Smooth muscle cell (in vitro differentiated cells): ENCODE data around the gene ZNF614. TPM values are rescaled to one million over a fixed set of nuclear protein-coding genes. Genes with fewer than 3 reads are reported as not detected.

Experiments used
- DNase-seq: peaks from one replicate; lab custom pipeline; 2025; ENCODE audit not compliant: unreplicated experiment; lab: John Stamatoyannopoulos, UW
- H2AFZ ChIP-seq: fragments of 200-600 bp; sonication (generic); 2 replicates; pipeline ENCODE4 v1.6.0; 2016; ENCODE audit warnings: antibody characterized with exemption, low read depth, mild to moderate bottlenecking
- H3F3A ChIP-seq: fragments of 200-600 bp; sonication (generic); 2 replicates; pipeline ENCODE4 v1.6.0; 2017; ENCODE audit warnings: antibody characterized with exemption, low read depth
- H3K27ac ChIP-seq: fragments of 200-600 bp; sonication (generic); 2 replicates; pipeline ENCODE4 v1.5.1; 2016; ENCODE audit warnings: low read depth, mild to moderate bottlenecking
- H3K27me3 ChIP-seq: fragments of 200-600 bp; sonication (generic); 2 replicates; pipeline ENCODE4 v1.6.1; 2016; ENCODE audit warnings: low read depth, mild to moderate bottlenecking
- H3K36me3 ChIP-seq: fragments of 200-600 bp; sonication (generic); 2 replicates; pipeline ENCODE4 v1.5.1; 2016; ENCODE audit warnings: low read depth
- H3K4me1 ChIP-seq: fragments of 200-600 bp; sonication (generic); 2 replicates; pipeline ENCODE4 v1.5.1; 2016; ENCODE audit warnings: low read depth
- H3K4me2 ChIP-seq: fragments of 200-600 bp; sonication (generic); 2 replicates; pipeline ENCODE4 v1.6.0; 2016; ENCODE audit warnings: mild to moderate bottlenecking
- H3K4me3 ChIP-seq: fragments of 200-600 bp; sonication (generic); 2 replicates; pipeline ENCODE4 v1.5.1; 2016; ENCODE audit warnings: mild to moderate bottlenecking
- H3K79me2 ChIP-seq: fragments of 200-600 bp; sonication (generic); 2 replicates; pipeline ENCODE4 v1.6.0; 2016; ENCODE audit warnings: low read depth, mild to moderate bottlenecking
- H3K9ac ChIP-seq: fragments of 200-600 bp; sonication (generic); 2 replicates; pipeline ENCODE4 v1.6.0; 2016; ENCODE audit warnings: low read depth
- H3K9me3 ChIP-seq: fragments of 200-600 bp; sonication (generic); replicated peaks from 2 replicates; pipeline ENCODE4 v1.5.1; 2016; ENCODE audit warnings: low read depth
- H4K20me1 ChIP-seq: fragments of 200-600 bp; sonication (generic); 2 replicates; pipeline ENCODE4 v1.6.0; 2016; ENCODE audit warnings: low read depth
- WGBS: methylation state at CpG from one replicate; pipeline ENCODE4 v1.1.7; 2016; ENCODE audit warnings: low lambda C conversion rate; 5-methylcytosine and 5-hydroxymethylcytosine counted together
- polyA plus RNA-seq: library from polyadenylated mRNA; unstranded; fragments of >200 nt; fragmentation: Nextera tagmentation; extraction: Ambion mirVana; gene quantifications from 2 replicates; pipeline ENCODE4 v1.2.1, GENCODE V29; 2016
- total RNA-seq: library from RNA; depleted of rRNA; stranded (reverse); fragments of >200 nt; gene quantifications from 2 replicates; pipeline ENCODE4 v1.2.3, GENCODE V29; 2014
- TF ChIP-seq, protein P1 (sequence below): fragments of 200-600 bp; sonication (generic); IDR thresholded peaks from 2 replicates; pipeline ENCODE4 v1.5.1; 2017; ENCODE audit warnings: borderline replicate concordance, mild to moderate bottlenecking, antibody characterized with exemption; ENCODE audit not compliant: insufficient read depth, poor library complexity, severe bottlenecking

Gene ZNF614
- total and polyA plus RNA-seq, 2 experiments from 2014 or later, result 7.9 to 11.1 TPM

DNA sequence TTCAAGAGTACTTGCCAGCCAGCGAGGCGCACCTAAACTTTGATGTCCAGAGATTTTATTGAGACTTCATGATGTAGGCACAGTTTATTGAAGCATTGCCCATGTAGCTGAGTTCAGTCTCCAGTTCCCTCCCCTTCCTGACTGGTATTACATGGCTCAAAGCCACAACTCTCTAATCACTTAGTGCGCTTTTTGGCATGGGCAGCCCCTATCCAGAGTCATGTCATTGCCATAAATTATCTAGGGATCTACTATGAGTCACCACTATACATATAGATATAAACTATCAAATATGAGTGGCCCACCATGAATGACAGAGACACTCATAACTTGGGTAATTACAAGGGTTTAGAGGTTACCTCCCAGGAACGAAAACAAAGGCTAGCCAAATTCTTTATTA, 7.7 kb downstream of the ZNF614 start:
- peaks cover 24% of the 10 kb centered on the region for H3K9me3 ChIP-seq
- TF ChIP-seq, protein P1, sequence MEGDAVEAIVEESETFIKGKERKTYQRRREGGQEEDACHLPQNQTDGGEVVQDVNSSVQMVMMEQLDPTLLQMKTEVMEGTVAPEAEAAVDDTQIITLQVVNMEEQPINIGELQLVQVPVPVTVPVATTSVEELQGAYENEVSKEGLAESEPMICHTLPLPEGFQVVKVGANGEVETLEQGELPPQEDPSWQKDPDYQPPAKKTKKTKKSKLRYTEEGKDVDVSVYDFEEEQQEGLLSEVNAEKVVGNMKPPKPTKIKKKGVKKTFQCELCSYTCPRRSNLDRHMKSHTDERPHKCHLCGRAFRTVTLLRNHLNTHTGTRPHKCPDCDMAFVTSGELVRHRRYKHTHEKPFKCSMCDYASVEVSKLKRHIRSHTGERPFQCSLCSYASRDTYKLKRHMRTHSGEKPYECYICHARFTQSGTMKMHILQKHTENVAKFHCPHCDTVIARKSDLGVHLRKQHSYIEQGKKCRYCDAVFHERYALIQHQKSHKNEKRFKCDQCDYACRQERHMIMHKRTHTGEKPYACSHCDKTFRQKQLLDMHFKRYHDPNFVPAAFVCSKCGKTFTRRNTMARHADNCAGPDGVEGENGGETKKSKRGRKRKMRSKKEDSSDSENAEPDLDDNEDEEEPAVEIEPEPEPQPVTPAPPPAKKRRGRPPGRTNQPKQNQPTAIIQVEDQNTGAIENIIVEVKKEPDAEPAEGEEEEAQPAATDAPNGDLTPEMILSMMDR, result no peak

DNA sequence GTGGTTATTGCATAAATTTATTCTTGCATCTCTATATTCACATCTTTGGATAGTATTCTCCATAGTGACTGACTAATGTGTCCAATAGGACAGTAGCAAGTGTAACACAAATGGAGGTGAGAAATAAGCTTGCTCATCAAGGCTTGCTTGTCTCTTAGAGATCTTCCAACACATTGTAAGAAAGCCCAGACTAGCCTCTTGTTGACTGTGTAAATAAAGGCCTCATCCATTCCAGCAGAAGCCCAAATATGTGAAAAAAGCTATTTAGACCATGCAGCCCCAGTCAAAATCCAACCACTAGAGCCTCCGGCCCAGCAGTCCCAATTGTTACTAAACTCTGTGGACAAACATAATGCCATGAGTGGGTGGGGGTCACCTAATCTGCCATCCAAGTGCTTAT, 17.5 kb downstream of the ZNF614 start:
- no peak overlapping the region for H3K27ac ChIP-seq
- H3K9me3 ChIP-seq, result peaks cover under 1% of the 10 kb centered on the region
- no peak for DNase-seq
- WGBS, result 100% methylated on average over 1 of the region's 1 CpG
- H2AFZ ChIP-seq, result no peak overlapping the region
- H3K4me2 ChIP-seq, result no peak overlapping the region
- no peak overlapping the region for H3K4me3 ChIP-seq
- no peaks in the 10 kb centered on the region for H3F3A ChIP-seq
- no peaks in the 10 kb centered on the region for H3K4me1 ChIP-seq
- TF ChIP-seq, protein P1, result no peak
- H3K79me2 ChIP-seq, result peaks cover 20% of the 10 kb centered on the region
- no peak overlapping the region for H3K9ac ChIP-seq
- H3K27me3 ChIP-seq, result no peaks in the 10 kb centered on the region
- no peaks in the 10 kb centered on the region for H4K20me1 ChIP-seq
- H3K36me3 ChIP-seq, result peaks cover 17% of the 10 kb centered on the region

More for the DNA sequence above, 7.7 kb downstream of the ZNF614 start:
- DNase-seq, result no peak
- peaks cover 79% of the 10 kb centered on the region for H3K36me3 ChIP-seq
- no peaks in the 10 kb centered on the region for H3K27me3 ChIP-seq
- WGBS, result 97% methylated on average over 4 of the region's 4 CpGs
- no peak overlapping the region for H3K27ac ChIP-seq
- no peak overlapping the region for H2AFZ ChIP-seq
- H3K4me3 ChIP-seq, result no peak overlapping the region
- H3K4me1 ChIP-seq, result no peaks in the 10 kb centered on the region
- no peak overlapping the region for H3K9ac ChIP-seq
- peaks cover 19% of the 10 kb centered on the region for H3K79me2 ChIP-seq
- no peaks in the 10 kb centered on the region for H3F3A ChIP-seq
- H3K4me2 ChIP-seq, result no peak overlapping the region
- no peaks in the 10 kb centered on the region for H4K20me1 ChIP-seq

DNA sequence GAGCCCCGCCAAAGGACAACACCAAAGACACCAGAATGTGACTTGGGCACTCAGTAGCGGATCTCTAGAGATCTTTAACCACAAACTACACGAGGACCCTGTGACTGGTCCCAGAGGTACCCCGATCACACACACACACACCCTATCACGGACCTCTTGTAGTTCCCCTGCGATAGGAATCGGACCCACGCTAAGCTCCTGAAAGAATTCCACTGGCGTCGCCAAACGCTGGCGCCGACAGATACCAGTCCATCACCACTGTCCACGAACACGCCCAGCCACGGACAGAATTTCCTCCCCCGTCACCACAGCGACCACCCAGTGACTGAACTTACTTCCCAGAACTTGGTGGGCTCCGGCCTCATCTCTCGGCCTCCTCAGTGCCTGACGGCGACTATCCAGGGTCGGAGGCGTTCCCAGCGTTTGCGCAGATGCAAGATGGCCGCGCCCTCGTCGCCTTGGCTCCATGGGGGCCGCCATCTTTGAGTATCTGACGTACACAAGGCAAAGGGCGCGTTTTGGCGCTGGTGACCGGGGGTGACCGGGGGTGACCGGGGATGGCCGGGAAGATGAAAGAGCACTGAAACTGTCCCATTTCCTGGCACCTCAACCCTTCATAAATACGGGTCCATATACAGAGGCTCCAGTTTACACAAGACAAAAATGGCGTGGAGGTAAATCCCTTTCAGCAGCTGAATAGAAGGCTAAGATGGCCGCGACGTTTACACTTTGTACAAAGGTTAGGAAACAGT, 20.2 kb downstream of the ZNF614 start, which contains the start of gene ZNF615:
Gene ZNF615 (minus strand): TSS at position 406 of the 752 bp plus-strand sequence. CDS start 4,500 bp downstream, outside the sequence.
- Histone ChIP-seq H3K36me3 (peaks cover 15% of the 10 kb centered on the region), H3K27ac (peak within 1 kb of the TSS; percentile 56), H3K4me3 (peak within 1 kb of the TSS; percentile 93), H3F3A (no peaks in the 10 kb centered on the region), H3K9ac (peak within 1 kb of the TSS; percentile 72), H3K9me3 (peaks cover 8% of the 10 kb centered on the region), H3K79me2 (peaks cover 35% of the 10 kb centered on the region), H3K4me1 (no peaks in the 10 kb centered on the region), H2AFZ (peak within 1 kb of the TSS; percentile 100), H4K20me1 (no peaks in the 10 kb centered on the region), H3K4me2 (peak within 1 kb of the TSS; percentile 91), H3K27me3 (no peaks in the 10 kb centered on the region)
- peak; percentile 48 for DNase-seq
- WGBS, result 2% methylated on average over 44 of the region's 44 CpGs
- TF ChIP-seq, protein P1, result no peak

DNA sequence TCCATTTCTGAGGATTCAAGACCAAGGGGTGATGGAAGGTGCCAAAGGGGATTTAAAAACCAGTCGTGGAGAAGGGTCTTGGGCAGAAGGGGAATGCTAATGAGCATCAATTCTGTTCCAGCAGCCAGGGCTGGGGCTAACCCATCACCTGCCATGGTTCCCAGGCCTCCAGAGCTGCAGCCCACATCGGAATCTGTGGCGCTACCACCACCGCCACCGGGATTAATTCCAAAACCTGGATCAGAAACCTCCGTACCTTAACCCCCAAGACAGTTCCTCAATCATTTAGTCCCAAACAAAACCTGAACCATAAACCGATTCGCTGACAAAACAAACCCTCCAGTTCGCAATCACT, 20.8 kb downstream of the ZNF614 start:
- H4K20me1 ChIP-seq, result no peaks in the 10 kb centered on the region
- no peaks in the 10 kb centered on the region for H3K4me1 ChIP-seq
- H3K27me3 ChIP-seq, result no peaks in the 10 kb centered on the region
- 2% methylated on average over 9 of the region's 9 CpGs for WGBS
- no peak overlapping the region for H3K27ac ChIP-seq
- peak overlapping the region; percentile 91 for H3K4me2 ChIP-seq
- H3K9me3 ChIP-seq, result peaks cover 8% of the 10 kb centered on the region
- peak overlapping the region; percentile 100 for H2AFZ ChIP-seq
- peak overlapping the region; percentile 93 for H3K4me3 ChIP-seq
- H3K79me2 ChIP-seq, result peaks cover 35% of the 10 kb centered on the region
- no peak for DNase-seq
- TF ChIP-seq, protein P1, result no peak
- peaks cover 18% of the 10 kb centered on the region for H3K36me3 ChIP-seq
- H3K9ac ChIP-seq, result peak overlapping the region; percentile 72
- H3F3A ChIP-seq, result no peaks in the 10 kb centered on the region
